ENCODE results near the gene TRIP13.

DNA sequence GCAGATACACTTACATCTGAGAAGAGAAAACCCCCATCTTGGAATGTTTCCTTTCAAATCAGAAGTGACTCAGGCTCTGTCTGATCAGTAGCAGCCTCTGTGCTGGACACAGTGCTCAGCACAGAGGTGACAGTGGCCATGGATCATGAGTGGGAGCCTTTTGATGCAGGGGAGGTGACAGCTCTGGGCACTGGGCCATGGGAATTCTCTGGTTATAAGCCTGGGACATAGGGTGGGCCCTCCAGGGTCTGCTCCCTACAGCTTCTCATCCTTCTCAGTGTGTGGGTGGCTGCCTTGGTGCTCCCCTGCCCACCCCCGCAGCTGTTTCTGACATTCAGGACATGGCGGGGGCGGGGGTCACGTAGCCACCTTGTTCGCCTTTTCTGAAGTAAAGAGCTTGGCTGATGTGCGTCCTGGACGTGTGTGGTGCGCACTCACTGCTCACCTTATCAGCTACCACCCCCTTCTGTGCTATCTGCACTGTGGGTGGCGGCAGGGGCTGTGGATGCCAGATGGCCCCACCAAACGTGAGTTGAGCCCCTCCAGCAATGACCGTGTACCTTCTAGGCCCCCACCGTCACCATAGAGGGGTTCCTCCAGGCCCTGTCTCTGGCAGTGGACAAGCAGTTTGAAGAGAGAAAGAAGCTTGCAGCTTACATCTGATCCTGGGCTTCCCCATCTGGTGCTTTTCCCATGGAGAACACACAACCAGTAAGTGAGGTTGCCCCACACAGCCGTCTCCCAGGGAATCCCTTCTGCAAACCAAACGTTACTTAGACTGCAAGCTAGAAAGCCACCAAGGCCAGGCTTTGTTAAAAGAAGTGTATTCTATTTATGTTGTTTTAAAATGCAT, 24.0 kb downstream of the TRIP13 start:
- TF ChIP-seq, protein P1, sequence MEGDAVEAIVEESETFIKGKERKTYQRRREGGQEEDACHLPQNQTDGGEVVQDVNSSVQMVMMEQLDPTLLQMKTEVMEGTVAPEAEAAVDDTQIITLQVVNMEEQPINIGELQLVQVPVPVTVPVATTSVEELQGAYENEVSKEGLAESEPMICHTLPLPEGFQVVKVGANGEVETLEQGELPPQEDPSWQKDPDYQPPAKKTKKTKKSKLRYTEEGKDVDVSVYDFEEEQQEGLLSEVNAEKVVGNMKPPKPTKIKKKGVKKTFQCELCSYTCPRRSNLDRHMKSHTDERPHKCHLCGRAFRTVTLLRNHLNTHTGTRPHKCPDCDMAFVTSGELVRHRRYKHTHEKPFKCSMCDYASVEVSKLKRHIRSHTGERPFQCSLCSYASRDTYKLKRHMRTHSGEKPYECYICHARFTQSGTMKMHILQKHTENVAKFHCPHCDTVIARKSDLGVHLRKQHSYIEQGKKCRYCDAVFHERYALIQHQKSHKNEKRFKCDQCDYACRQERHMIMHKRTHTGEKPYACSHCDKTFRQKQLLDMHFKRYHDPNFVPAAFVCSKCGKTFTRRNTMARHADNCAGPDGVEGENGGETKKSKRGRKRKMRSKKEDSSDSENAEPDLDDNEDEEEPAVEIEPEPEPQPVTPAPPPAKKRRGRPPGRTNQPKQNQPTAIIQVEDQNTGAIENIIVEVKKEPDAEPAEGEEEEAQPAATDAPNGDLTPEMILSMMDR (IDR thresholded peaks at IDR 0.05) = no peak
- no peak for TF ChIP-seq ZFX (IDR thresholded peaks at IDR 0.05; ENCODE audit: borderline replicate concordance)

Data from 22Rv1 (cell line).